Measurements from ENCODE around the gene PCNT. TPM values are rescaled to one million over a fixed set of nuclear protein-coding genes. Genes with fewer than 3 reads are reported as not detected.

PCNT gene
- total RNA-seq (2022) (38.4 and 44.2 TPM in 2 replicates), Bru-seq, nascent RNA (percentile 60 among the genes with signal in this experiment), BruChase-seq, experiment 1, labeled RNA remaining after a 2-hour chase (percentile 66 among the genes with signal in this experiment), BruChase-seq, experiment 2, labeled RNA remaining after a 6-hour chase (percentile 76 among the genes with signal in this experiment)
- long read RNA-seq, partial matches to known transcripts, result 9 of 15 reads
- long read RNA-seq, other reads (novel, unspliced or antisense), result 6 of 15 reads

- peak within 1 kb of the TSS; percentile 77 for H3K4me3 Mint-ChIP-seq (ENCODE audit: unreplicated experiment)
- H3K9me3 Mint-ChIP-seq (ENCODE audit: unreplicated experiment), result no peaks in the 10 kb centered on the region
- TF ChIP-seq CTCF (IDR thresholded peaks at IDR 0.05; ENCODE audit: insufficient read depth in 1 of 2, low read depth in 1 of 2, low read length in 1 of 2, severe bottlenecking in 1 of 2, unreplicated experiment in 1 of 2), result no peak
- H3K9me3 ChIP-seq, result no peaks in the 10 kb centered on the region
- peaks cover 11% of the 10 kb centered on the region for H3K4me1 ChIP-seq
- POLR2A ChIA-PET, result interaction anchor here (0.8 kb wide), 1 partner anchor 181 kb away, joined by 3 read pairs; no protein-coding TSS in a partner anchor
- H3K4me1 Mint-ChIP-seq (ENCODE audit: low read depth, unreplicated experiment), result peaks cover 15% of the 10 kb centered on the region
- DNase-seq, result peak; percentile 97 to 98
- peak within 1 kb of the TSS; percentile 91 for H3K27ac Mint-ChIP-seq (ENCODE audit: unreplicated experiment)
- no peaks in the 10 kb centered on the region for H3K36me3 ChIP-seq (ENCODE audit: control insufficient read depth, insufficient read depth, low read length)
- BruUV-seq (replicated peaks), result no TSS peak
- no peaks in the 10 kb centered on the region for H3K27me3 Mint-ChIP-seq (ENCODE audit: insufficient read depth, unreplicated experiment)
- CTCF ChIA-PET, result no interaction called here
- H3K4me3 ChIP-seq (ENCODE audit: low read depth, low read length), result peak within 1 kb of the TSS; percentile 81
- H3K36me3 Mint-ChIP-seq (ENCODE audit: insufficient read depth, unreplicated experiment), result peaks cover 53% of the 10 kb centered on the region
- no peaks in the 10 kb centered on the region for H3K27me3 ChIP-seq (replicated peaks; ENCODE audit: control insufficient read depth, insufficient read depth, low read length)
- intact Hi-C loops (cut with micrococcal nuclease; ENCODE audit: unreplicated experiment), result loop anchor here (2.0 to 5.0 kb wide), 2 partner anchors 37 to 97 kb away; partner anchors contain the start of genes LSS and YBEY
These were observed at the start of gene PCNT, which contains the start of gene C21orf58 for GRCh38 chr21:46323710-46324389. PCNT (plus strand) TSS chr21:46324156; CDS start chr21:46324229, 73 bp downstream. C21orf58 (minus strand) TSS chr21:46323870; CDS start chr21:46322738, 1,132 bp downstream.

GRCh38 chr21:46274797-46275390 lies 49.1 kb upstream of the PCNT start:
- POLR2A ChIA-PET, result no interaction called here
- Mint-ChIP-seq H3K4me1 (ENCODE audit: low read depth, unreplicated experiment) (no peaks in the 10 kb centered on the region), H3K9me3 (ENCODE audit: unreplicated experiment) (no peaks in the 10 kb centered on the region), H3K36me3 (ENCODE audit: insufficient read depth, unreplicated experiment) (peaks cover 80% of the 10 kb centered on the region), H3K27me3 (ENCODE audit: insufficient read depth, unreplicated experiment) (no peaks in the 10 kb centered on the region), H3K4me3 (ENCODE audit: unreplicated experiment) (no peak overlapping the region), H3K27ac (ENCODE audit: unreplicated experiment) (no peak overlapping the region)
- no TSS peak for BruUV-seq (replicated peaks)
- intact Hi-C loops (cut with micrococcal nuclease; ENCODE audit: unreplicated experiment), result no loop called here
- H3K4me3 ChIP-seq (ENCODE audit: low read depth, low read length), result no peak overlapping the region
- no peaks in the 10 kb centered on the region for H3K9me3 ChIP-seq
- no peak for DNase-seq
- no peaks in the 10 kb centered on the region for H3K4me1 ChIP-seq
- no peaks in the 10 kb centered on the region for H3K27me3 ChIP-seq (replicated peaks; ENCODE audit: control insufficient read depth, insufficient read depth, low read length)
- no peak for TF ChIP-seq CTCF (IDR thresholded peaks at IDR 0.05; ENCODE audit: insufficient read depth in 1 of 2, low read depth in 1 of 2, low read length in 1 of 2, severe bottlenecking in 1 of 2, unreplicated experiment in 1 of 2)
- H3K36me3 ChIP-seq (ENCODE audit: control insufficient read depth, insufficient read depth, low read length), result no peaks in the 10 kb centered on the region; the same call in 1 of the 2 replicates
- CTCF ChIA-PET, result no interaction called here

GRCh38 chr21:46284077-46284644 lies 39.8 kb upstream of the PCNT start:
- Histone ChIP-seq H3K4me1 (peaks cover 12% of the 10 kb centered on the region), H3K4me3 (ENCODE audit: low read depth, low read length) (no peak overlapping the region), H3K36me3 (ENCODE audit: control insufficient read depth, insufficient read depth, low read length) (no peaks in the 10 kb centered on the region), H3K9me3 (no peaks in the 10 kb centered on the region), H3K27me3 (replicated peaks; ENCODE audit: control insufficient read depth, insufficient read depth, low read length) (no peaks in the 10 kb centered on the region)
- no peak for DNase-seq
- H3K27ac Mint-ChIP-seq (ENCODE audit: unreplicated experiment), result no peak overlapping the region
- peak overlapping the region; percentile 88 for H3K4me3 Mint-ChIP-seq (ENCODE audit: unreplicated experiment)
- BruUV-seq (replicated peaks), result no TSS peak
- intact Hi-C loops (cut with micrococcal nuclease; ENCODE audit: unreplicated experiment), result no loop called here
- no peaks in the 10 kb centered on the region for H3K9me3 Mint-ChIP-seq (ENCODE audit: unreplicated experiment)
- ChIA-PET CTCF (interaction anchor here (2.2 kb wide), 1 partner anchor 41 kb away, joined by 8 read pairs; no protein-coding TSS in a partner anchor), POLR2A (interaction anchor here (0.8 kb wide), 1 partner anchor 35 kb away, joined by 4 read pairs; no protein-coding TSS in a partner anchor)
- H3K36me3 Mint-ChIP-seq (ENCODE audit: insufficient read depth, unreplicated experiment), result peaks cover 46% of the 10 kb centered on the region
- TF ChIP-seq CTCF (IDR thresholded peaks at IDR 0.05; ENCODE audit: insufficient read depth in 1 of 2, low read depth in 1 of 2, low read length in 1 of 2, severe bottlenecking in 1 of 2, unreplicated experiment in 1 of 2), result no peak
- no peaks in the 10 kb centered on the region for H3K27me3 Mint-ChIP-seq (ENCODE audit: insufficient read depth, unreplicated experiment)
- H3K4me1 Mint-ChIP-seq (ENCODE audit: low read depth, unreplicated experiment), result peaks cover 7% of the 10 kb centered on the region
